Measurements from ENCODE around the gene ABCG1.
"Not testable (repeated sequence)": the region's sequence is repeated elsewhere in the genome, so short reads cannot be mapped to it uniquely, and the experiment has no call there.

Gene ABCG1

DNA sequence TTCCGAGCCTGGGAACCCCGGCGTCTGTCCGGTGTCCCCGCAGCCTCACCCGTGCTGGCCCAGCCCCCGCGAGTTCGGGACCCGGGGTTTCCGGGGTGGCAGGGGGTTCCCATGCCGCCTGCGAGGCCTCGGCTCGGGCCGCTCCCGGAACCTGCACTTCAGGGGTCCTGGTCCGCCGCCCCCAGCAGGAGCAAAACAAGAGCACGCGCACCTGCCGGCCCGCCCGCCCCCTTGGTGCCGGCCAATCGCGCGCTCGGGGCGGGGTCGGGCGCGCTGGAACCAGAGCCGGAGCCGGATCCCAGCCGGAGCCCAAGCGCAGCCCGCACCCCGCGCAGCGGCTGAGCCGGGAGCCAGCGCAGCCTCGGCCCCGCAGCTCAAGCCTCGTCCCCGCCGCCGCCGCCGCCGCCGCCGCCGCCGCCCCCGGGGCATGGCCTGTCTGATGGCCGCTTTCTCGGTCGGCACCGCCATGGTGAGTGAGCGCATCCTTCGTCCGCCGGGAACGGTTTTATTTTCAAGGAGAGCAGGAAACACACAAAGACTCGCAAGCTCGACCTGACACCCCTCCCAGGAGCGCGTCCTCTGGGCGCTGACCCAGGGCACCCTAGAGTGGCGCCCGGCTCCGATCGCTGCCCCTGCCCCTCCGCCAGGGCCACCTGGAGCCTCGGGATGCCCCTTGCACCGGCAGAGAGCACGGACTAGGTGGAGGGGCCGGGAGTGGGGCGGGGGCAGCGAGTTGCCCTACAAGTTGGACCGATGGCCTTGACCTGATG is at the start of gene ABCG1:
Gene ABCG1 (plus strand): TSS at position 305 of the 770 bp plus-strand sequence. CDS start 123 bp downstream, at position 428.
- DNase-seq: peak in 30 of 51 donors; percentile 23 to 74 (median 44)

DNA sequence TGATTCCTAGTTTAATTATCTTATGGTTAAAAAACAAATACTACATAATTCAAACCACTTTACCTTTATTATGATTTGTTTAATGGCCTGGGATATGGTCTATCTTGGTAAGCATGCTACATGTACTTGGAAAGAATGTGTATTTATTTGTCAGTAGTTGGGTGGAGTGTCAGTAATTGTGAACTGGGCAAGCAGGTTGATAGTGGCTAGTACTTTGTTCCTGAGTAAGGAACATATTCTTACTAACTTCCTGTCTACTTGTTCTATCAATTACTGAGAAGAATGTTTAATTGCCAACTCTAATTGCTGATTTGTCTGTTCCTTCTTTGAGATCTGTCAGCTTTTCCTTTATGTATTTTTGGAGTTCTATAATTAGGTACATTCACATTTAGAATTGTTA is 49.2 kb upstream of the ABCG1 start:
- DNase-seq: no peak

DNA sequence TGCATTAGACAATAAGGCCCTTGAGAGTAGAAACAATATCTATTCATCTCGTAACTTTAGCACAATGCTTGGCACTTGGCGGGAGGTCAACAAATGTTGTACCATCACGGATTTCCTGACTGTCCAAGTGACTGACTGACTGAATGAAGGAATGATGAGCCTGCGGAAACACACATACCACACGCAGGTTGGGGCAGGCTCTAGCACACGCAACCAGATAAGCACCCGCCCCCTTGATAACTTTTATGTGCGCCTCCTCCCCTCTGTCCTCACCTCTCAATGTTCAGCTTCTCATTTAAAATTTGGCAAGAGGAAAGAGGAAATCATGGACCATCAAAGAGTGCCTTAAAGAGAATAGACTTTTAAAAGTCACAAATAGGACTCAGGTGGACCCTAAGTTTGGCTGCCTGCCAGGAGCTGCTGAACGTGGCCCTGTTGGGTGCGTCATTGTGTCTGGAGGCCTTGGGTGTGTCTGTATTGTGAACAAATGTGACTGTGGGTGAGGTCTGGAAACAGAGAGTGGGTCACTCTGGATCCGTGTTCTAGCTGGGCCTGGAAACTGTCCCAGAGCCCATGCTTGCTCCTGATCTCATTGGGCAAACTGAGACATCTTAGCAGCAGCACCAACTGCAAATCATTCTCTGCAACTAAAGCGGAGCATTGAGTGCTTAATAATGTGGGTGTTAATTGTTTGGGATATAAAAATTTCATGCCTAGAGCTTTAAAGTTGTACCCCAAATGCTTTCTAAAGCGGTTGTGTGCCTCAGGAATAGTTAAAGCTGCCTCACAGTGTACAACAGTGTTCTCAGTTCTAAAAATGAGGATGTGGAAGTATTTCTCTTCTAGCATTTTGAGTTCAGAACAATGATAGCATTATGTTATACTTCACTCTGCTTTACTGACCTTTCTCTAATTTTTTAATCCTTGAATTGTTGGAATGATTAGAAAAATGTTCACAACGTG is 47.6 kb upstream of the ABCG1 start:
- peak in 25 of 51 donors; percentile 18 to 87 (median 57) for DNase-seq

DNA sequence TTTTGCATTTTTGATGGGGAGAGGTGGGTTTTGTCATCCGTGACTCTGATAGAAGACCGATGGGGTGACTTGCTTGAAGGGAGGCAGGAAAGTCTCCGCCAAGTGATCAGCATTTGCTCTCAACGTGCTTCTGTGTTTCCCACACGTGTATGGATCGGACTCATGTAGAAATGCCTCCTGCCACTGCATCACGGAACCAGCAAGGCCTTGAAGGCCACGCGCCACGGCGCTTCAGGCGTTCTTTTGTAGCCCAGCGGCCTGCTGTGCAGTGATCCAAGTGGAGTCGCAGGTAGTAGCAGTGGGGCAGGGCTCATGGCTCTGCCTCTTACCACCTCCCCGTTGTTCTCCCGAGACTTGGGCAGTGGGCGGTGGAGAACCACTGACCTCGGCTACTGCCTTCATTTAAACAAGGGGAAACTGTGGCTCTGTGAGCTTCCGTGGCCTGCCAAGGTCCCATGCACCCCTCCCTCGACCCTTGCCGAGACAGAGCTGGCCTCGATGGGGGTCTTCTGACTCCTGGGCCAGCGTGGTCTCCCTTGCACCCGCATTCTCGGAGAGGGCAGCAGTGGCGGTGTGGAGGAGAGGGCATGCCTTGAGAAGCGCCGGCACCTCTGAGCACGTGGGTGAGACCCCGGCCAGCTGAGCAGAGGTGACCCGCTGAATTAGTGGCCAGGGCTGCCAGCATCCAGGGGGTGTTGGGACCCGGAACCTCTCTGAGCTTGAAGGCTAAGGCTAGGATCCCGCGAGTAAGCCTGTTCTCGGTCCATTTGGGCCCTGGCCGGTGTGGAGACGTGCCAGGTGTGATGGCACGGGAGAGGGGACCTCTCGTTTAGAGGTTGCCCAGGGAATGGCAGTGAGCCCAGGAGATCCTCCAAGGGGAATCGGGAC is 46.1 kb upstream of the ABCG1 start:
- no peak for DNase-seq

DNA sequence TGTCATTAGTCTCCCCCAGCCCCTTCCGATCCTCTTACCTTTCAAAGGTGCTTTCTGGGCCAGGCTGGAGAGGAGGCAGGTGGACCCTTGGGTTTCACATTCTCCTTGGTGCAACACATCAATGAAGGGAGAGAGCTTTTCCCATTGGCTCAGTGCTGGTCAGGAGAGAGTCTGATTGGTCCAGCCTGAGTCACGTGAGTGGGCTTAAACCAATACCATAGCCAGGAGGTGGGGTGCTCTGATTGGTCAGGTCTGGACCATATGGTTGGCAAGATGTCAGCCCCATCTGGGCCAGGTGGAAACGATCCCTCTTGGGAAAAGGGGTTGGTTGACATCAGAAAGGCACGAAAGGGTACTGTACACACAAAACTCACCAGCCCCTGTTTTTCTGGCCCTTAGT is 44.8 kb upstream of the ABCG1 start:
- no peak for DNase-seq

DNA sequence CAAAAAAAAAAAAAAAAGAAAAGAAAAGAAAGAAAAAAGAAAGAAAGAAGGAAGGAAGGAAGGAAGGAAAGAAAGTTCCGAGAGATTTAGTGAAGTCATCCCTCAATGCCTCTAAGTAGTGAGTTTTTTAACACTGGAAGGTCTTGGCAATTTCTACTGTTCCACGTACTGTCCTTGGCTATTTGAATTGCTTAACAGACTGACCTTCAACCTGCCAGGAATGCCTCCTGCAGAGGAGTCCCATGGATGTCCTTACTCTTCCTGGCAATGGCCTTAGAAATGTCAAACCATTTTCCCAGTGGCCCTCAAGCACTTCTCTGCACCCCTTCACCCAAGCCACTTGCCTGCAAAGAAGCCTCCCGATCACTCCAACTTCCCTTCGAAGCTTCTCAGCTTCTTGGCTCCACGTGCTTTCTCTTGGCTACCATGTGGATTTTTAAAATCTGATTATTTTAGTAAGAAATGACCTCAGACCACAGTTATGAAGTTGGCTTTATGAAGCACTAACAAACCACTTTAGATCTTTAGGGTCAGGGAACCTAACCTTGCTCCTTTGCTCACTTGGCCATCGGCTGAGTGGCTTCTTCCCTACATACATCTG is 43.7 kb upstream of the ABCG1 start:
- DNase-seq: no peak

DNA sequence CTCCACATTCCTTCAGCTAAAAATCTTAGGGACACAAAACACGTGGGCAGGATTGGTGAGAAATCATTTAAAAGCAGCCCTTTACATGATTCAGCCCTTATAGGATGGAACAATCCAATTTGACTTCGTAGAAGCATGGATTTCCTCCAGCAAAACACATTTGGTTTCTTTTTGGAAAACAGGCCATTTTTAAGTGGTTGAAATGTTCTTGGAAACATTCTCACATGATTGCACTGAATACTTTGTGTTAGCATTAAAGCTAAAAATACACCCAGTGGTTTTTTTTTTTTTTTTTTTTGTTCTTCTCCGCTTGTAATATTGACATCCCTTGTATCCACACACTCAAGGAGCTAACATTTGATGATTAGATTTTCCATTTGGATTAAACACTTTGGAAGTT is 42.1 kb upstream of the ABCG1 start:
- DNase-seq: peak in 1 of 51 donors; percentile 14

DNA sequence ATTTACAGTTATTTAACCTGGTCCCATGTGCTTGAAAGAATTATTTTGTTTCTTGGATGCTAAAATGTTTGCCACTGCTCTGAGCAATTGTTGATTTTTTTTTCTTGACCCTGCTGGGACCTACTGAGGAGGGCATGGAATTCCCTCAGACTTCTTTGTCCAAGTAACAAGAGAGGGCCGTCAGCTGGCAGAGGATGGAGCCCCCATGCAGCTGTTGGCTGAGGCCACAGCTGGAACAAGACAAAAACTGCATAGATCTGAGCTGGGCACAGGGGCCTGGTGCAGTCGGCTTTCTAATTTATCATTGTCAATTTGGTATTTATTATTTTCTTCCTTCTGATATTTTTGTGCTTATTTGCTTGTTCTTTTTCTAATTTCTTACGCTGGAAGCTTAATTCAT is 39.6 kb upstream of the ABCG1 start:
- peak in 9 of 51 donors; percentile 18 to 45 (median 28) for DNase-seq

DNA sequence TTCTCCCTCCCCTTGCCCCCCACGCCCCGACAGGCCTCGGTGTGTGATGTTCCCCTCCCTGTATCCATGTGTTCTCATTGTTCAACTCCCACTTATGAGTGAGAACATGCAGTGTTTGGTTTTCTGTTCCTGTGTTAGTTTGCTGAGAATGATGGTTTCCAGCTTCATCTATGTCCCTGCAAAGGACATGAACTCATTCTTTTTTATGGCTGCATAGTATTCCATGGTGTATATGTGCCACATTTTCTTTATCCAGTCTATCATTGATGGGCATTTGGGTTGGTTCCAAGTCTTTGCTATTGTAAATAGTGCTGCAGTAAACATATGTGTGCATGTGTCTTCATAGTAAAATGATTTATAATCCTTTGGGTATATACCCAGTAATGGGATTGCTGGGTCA is 38.9 kb upstream of the ABCG1 start:
- not testable (repeated sequence) for DNase-seq

DNA sequence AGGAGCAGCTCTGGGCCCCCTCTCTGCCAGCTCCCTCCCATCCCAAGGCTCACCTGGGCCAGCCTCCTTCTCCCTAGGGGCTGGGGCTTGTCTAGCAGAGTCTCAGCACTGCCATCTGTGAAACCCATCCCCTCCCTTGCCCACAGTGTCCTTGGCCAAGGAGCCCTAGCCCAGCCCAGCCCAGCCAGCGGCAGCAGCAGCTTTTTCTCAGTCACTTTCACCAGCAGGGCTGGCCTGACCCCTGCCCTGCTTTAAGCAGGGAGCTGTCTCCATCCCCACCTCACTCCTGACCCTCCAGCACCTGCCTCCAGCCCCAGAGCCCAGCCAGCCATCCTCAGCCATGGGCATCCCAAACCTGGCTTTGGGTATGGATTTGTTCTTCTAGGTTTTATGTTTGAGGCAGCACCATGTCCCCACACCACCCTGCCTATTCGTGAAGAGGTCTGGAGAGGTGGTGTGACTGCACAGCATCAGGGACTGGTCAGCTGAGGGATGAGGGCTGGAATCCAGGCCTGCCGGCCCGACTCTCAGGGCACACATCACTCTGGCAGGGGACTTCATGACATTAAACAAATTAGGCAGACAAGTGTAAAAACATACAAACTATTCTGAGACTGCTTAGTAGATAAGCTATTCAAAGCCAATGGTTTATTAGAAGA is 36.1 kb upstream of the ABCG1 start:
- DNase-seq: no peak

DNA sequence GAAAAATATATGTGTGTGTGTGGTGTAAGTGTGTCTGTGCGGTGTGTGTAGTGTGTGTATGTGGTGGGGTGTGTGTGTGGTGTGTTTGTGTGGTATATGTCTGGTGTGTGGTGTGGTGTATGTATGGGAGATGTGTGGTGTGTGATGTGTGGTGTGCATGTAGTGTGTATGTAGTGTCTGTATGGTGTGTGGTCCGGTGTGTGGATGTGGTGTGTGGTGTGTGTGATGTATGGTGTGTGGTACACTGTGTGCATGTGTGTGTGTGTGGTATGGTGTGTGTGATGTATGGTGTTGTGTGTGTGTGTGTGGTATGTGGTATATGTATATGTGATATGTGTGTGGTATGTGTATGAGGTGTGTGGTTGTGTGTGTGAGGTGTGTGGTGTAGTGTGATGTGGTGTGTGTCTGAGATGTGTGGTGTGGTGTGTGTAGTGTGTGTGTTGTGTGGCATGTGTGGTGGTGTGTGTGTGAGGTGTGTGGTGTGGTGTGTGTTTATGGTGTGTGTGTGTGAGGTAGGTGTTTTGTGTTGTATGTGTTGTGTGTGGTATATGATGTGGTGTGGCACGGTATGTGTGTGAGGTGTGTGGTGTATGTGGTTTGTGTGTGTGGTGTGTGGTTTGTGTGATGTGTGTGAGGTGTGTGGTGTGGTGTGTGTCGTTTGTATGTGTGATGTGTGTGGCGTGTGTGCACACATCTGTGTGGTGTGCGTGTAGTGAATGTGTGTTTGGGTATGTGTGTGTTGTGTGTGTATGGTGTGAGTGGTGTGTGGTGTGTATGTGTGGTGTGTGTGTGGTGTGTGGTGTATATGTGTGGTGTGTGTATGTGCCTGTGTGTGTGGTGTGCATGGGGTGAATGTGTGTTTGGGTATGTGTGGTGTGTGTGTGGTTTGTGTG is 35.3 kb upstream of the ABCG1 start:
- no peak for DNase-seq

DNA sequence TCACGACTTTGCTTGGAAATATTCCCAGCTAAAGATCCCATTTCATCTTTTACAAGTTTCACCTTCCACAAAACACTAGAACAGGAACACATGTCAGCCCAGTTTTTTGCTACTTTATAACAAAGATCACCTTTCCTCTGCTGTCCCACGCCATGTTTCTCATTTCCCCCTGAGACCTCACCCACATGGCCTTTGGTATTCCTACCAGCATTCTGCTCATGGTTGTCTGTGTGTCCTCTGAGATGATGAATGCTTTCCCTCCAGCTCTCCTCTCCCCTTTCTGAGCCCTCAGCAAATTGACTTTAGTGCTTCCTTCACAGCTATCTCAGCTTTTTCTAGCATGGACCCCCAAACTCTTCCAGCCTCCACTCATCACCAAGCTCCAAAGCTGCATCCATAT is 32.3 kb upstream of the ABCG1 start:
- DNase-seq: no peak

DNA sequence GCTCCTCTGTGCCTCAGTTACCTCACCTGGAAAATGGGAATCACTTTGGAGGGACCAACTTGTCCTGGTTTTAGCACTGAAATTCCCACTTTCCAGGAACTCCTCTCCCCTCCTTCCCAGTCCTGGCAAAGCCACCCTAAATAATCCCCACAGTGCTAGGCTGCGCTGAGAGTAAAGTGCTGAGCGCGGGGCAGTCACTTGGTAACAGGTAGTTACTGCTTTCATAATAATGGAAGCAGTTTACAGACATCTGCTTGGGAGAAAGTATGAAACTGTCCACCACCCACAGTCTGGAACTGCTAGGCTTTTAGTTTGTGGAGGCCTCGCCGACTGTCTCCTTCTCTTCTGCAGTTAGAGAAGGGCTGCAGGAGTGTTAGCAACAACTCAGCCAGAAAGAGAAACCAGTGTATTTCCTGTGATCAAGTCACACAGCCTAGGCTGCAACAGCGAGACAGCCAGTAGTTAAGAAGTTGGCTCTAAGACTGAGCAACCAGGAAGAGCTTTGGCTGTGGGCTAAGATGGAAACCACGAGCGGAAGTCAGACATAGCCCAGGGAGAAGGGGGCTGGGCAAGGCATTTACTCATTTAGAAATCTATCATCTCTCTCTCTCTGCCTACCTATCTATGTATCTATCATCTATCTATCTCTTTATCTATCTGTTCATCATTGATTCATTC is 30.8 kb upstream of the ABCG1 start:
- DNase-seq: peak in 3 of 51 donors; percentile 18 to 40 (median 21)

DNA sequence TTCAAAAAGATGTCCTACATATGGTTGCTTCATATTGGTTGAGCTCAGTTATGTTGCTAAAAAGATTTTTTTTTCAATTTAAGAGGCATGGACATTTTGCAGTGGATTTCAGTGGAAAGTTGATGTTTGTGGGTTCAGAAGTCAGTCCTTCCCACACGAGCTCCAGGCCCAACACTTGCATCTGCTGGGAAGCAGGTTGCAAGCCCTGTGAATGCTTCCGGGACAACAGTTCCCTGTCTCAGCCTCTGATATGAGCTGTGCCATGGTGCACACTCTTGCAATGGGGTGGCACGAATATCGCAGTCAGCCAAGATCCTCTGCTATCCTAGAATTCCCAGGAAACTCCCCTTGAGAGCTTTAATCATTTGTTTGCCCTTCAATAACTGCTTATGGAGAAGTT is 30.3 kb upstream of the ABCG1 start:
- DNase-seq: no peak

DNA sequence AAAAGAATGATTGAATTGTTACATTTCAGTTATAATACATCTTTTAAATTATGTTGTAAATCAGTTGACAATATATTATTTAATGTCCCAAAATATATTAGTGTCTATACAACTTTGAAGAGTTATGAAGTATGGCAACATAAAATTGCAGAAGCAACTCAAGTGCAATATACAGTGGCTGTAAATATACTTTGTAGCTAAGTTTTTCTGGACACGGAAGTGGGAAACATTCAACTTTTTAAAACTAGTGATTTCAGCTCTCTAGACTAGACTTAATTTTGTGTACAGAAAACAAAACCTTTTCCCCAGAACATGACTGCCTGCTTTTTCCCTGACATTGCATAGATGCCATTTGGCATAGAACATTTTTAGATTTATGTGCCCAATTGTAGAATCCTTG is 29.5 kb upstream of the ABCG1 start:
- DNase-seq: no peak

DNA sequence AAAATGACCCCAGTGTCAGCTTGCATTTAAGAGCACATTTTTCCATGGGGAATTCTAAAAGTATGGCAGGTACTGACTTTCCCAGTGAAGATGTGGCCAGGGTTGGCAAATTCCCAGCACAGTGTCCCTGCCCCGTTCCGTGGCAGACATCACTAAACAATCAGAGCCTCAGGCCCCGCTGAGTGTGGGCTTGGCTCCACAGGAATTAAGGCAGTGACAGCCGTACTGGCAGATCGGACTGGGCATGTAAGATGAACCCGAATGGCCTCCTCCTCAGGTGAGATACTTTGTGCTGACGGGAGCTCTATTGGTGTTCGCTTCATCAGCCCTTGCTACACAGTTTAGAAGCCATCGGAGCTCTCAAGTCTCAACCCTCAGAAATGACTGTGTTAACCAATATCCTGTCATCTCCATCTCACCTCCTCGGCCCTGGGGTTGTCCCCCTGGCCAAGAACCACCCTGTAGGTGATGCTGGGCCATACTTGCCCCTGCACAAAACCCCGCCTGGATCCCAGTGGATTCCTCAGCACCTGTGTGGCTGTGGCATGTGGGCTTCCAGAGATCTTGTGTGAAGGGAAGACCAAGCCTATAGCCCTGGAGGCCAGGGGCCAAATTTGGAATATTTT is 29.0 kb upstream of the ABCG1 start:
- DNase-seq: peak in 1 of 51 donors; percentile 64

DNA sequence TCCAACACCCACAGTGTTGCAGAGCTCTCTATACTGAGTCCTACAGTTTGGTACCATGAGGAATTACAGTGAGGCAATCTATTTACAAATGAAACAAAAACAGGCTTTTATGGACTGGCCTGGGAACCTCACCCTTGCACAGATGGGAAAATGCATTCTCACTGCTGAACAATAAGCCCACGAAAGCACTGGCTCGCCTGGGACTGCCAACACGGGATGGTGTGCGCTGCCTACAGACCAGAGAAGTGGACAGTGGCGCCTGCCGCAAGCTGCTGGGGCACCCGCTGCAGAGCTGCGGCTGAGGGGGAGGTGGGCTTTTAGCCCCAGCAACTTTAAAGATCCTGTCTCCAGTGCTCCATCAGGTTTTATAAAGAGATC is 28.5 kb upstream of the ABCG1 start:
- peak in 25 of 51 donors; percentile 17 to 78 (median 56) for DNase-seq

DNA sequence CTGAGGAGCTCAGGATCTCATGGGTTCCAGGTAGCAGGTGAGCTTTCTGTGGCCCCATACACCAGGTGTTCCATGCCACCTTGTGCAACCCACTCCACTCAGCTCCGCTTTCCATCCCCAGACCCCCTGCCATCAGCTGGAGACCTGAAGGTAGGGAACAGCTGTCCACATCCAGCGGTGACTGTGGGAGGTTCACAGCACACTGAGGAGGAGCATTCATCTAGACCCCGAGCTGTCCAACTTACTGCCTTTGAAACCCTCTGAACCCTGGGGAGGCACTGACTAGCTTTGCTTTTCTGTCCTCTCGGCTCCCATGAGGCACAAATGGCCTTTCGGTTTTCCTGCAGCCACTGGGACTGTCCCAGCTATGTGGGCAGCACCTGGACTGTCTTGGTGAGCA is 27.9 kb upstream of the ABCG1 start:
- DNase-seq: no peak

Data from hypothalamus (tissue), 51 donors.